ENCODE measurements around the gene RWDD3.

DNA sequence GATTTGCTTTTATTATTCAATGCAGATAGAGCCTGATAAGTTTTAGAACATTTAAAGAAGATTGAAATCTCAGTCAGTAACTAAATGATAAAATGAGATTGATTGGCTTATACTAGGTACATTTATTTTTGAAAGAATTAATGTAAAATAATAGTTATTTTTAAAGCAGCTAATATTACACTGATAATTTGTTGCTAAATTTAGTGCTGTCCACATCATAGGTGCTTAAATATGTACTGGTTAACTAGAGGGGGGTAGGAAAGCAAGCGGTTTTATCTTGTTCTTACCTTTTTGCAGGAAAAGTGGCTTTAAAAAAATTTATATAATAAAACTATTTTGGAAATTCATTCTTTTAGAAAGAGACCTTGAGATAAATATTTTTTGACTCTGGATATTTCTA is 40.4 kb upstream of the RWDD3 start:
- no peak for TF ChIP-seq EZH2 (IDR thresholded peaks at IDR 0.05; ENCODE audit: borderline replicate concordance)
- TF ChIP-seq, protein P1, sequence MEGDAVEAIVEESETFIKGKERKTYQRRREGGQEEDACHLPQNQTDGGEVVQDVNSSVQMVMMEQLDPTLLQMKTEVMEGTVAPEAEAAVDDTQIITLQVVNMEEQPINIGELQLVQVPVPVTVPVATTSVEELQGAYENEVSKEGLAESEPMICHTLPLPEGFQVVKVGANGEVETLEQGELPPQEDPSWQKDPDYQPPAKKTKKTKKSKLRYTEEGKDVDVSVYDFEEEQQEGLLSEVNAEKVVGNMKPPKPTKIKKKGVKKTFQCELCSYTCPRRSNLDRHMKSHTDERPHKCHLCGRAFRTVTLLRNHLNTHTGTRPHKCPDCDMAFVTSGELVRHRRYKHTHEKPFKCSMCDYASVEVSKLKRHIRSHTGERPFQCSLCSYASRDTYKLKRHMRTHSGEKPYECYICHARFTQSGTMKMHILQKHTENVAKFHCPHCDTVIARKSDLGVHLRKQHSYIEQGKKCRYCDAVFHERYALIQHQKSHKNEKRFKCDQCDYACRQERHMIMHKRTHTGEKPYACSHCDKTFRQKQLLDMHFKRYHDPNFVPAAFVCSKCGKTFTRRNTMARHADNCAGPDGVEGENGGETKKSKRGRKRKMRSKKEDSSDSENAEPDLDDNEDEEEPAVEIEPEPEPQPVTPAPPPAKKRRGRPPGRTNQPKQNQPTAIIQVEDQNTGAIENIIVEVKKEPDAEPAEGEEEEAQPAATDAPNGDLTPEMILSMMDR (IDR thresholded peaks at IDR 0.05; ENCODE audit: poor library complexity), result no peak
